Measurements from ENCODE around the gene XYLT2.

- TF ChIP-seq POLR2AphosphoS5 (IDR thresholded peaks at IDR 0.05) (peak in 1 of 3 donors; percentile 42), CTCF (IDR thresholded peaks at IDR 0.05 in 8 of 11, conservative IDR thresholded peaks at IDR 0.05 in 3 of 11) (peak; percentile 18 to 87 (median 81)), POLR2A (IDR thresholded peaks at IDR 0.05) (no peak)
These were observed 15.9 kb downstream of the XYLT2 start for GRCh38 chr17:50361561-50362480.

Measured in spleen (tissue), 7 donors.